Activated B cell treated with CpG ODN at 0.5 μM for 24 hours (primary cell): ENCODE data around the gene C17orf75. TPM values are rescaled to one million over a fixed set of nuclear protein-coding genes. Genes with fewer than 3 reads are reported as not detected.

Experiments
- ATAC-seq: fragments of 200-7000 bp; cut with Tn5 transposase; one replicate; pipeline ENCODE4 v1.10.0; 2021; ENCODE audit warnings: low read depth, mild to moderate bottlenecking, moderate library complexity
- CTCF ChIA-PET: fragments of 350-600 bp; sonication (Branson Sonifier 250); formaldehyde crosslinking; loops from one replicate; lab custom pipeline; 2021; ENCODE audit warnings: antibody characterized with exemption; lab: Charles Lee
- POLR2A ChIA-PET: fragments of 350-600 bp; sonication (Branson Sonifier 250); formaldehyde crosslinking; loops from one replicate; lab custom pipeline; 2021; ENCODE audit warnings: antibody characterized with exemption; lab: Charles Lee
- DNase-seq: peaks from one replicate; pipeline ENCODE4 v3.0.0; 2022
- H3K27ac Mint-ChIP-seq: one replicate; pipeline ENCODE4 v1.8.0; 2020; ENCODE audit warnings: mixed read lengths
- H3K27me3 Mint-ChIP-seq: one replicate; pipeline ENCODE4 v1.8.0; 2021; ENCODE audit warnings: mixed read lengths
- H3K36me3 Mint-ChIP-seq: one replicate; pipeline ENCODE4 v1.8.0; 2021; ENCODE audit warnings: low read depth, mixed read lengths
- H3K4me1 Mint-ChIP-seq: one replicate; pipeline ENCODE4 v1.8.0; 2021; ENCODE audit warnings: mixed read lengths
- H3K4me3 Mint-ChIP-seq: one replicate; pipeline ENCODE4 v1.8.0; 2020; ENCODE audit warnings: mild to moderate bottlenecking, mixed read lengths
- H3K9me3 Mint-ChIP-seq: one replicate; pipeline ENCODE4 v1.8.0; 2020; ENCODE audit warnings: mixed read lengths
- intact Hi-C: fragments of 100-400 bp; cut with micrococcal nuclease; formaldehyde crosslinking; loops from one replicate; pipeline ENCODE4 v1.15.1; 2024
- total RNA-seq: library from RNA; stranded (reverse); gene quantifications from 2 replicates; pipeline ENCODE4 v1.2.3, GENCODE V29; 2022
- TF ChIP-seq, protein P1 (sequence below): fragments of 200-600 bp; IDR thresholded peaks from one replicate; pipeline ENCODE4 v1.8.0; 2022; ENCODE audit warnings: antibody characterized with exemption, mild to moderate bottlenecking

C17orf75 gene
- total RNA-seq, 1 donor from 2014 or later = 23.0 TPM

- TF ChIP-seq, protein P1, sequence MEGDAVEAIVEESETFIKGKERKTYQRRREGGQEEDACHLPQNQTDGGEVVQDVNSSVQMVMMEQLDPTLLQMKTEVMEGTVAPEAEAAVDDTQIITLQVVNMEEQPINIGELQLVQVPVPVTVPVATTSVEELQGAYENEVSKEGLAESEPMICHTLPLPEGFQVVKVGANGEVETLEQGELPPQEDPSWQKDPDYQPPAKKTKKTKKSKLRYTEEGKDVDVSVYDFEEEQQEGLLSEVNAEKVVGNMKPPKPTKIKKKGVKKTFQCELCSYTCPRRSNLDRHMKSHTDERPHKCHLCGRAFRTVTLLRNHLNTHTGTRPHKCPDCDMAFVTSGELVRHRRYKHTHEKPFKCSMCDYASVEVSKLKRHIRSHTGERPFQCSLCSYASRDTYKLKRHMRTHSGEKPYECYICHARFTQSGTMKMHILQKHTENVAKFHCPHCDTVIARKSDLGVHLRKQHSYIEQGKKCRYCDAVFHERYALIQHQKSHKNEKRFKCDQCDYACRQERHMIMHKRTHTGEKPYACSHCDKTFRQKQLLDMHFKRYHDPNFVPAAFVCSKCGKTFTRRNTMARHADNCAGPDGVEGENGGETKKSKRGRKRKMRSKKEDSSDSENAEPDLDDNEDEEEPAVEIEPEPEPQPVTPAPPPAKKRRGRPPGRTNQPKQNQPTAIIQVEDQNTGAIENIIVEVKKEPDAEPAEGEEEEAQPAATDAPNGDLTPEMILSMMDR = no peak
- H3K9me3 Mint-ChIP-seq = no peaks in the 10 kb centered on the region
- H3K4me3 Mint-ChIP-seq = no peak overlapping the region
- H3K27ac Mint-ChIP-seq = no peak overlapping the region
- H3K4me1 Mint-ChIP-seq = no peaks in the 10 kb centered on the region
- ChIA-PET POLR2A (no interaction called here), CTCF (no interaction called here)
- H3K36me3 Mint-ChIP-seq = no peaks in the 10 kb centered on the region
- ATAC-seq (no peak), DNase-seq (no peak)
- H3K27me3 Mint-ChIP-seq = no peaks in the 10 kb centered on the region
- intact Hi-C loops = no loop called here
These were observed 39.9 kb downstream of the C17orf75 start for GRCh38 chr17:32302037-32302436.

- DNase-seq (no peak), ATAC-seq (no peak)
- Mint-ChIP-seq H3K36me3 (no peaks in the 10 kb centered on the region), H3K4me3 (no peak overlapping the region), H3K4me1 (no peaks in the 10 kb centered on the region), H3K27ac (no peak overlapping the region), H3K27me3 (no peaks in the 10 kb centered on the region), H3K9me3 (no peaks in the 10 kb centered on the region)
- TF ChIP-seq, protein P1 = no peak
- ChIA-PET CTCF (no interaction called here), POLR2A (no interaction called here)
- intact Hi-C loops = no loop called here
These were observed 42.3 kb downstream of the C17orf75 start for GRCh38 chr17:32299580-32300164.

DNA sequence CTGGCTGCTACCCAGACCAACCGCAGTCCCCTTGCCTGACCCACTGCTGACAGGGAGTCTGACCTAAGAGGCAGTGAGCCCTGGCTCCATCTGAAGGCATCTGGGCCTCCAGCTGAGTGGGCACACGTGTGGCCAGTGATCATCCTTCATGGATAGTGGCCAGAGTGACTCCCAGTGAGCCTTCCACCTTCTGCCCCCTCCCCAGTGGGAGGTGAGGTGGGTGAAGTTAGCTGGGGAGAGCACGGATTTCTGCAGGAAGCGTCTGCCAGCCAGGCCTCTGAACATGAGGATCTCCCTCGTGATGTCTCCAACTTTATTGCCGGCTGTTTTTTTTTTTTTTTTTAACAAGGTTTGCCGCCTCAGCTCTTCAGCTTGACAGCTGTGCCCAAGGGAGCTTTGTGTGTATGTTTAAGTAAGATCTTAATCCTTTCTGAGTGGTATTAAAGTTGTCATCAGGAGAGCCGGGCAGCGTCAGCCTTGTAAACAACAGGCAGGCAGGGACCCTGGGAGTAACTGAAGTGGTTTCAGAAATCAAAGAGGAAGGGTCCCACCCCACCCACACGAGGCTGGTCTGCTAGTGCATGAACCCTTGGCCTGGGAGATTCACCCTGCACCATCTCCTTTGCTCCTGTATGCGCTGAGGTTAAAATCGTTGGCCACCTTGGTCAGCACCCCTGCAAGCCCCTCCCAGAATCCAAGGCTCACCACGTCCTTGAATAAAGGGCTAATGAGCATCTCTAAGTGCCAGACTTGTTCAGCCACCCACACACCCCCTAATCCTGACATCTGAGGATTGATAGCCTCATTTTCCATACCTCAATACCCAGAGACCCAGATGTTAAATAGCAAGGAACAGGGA lies 43.0 kb downstream of the C17orf75 start:
- Mint-ChIP-seq H3K4me3 (no peak overlapping the region), H3K9me3 (no peaks in the 10 kb centered on the region), H3K27me3 (no peaks in the 10 kb centered on the region), H3K4me1 (no peaks in the 10 kb centered on the region), H3K36me3 (no peaks in the 10 kb centered on the region), H3K27ac (no peak overlapping the region)
- CTCF ChIA-PET = no interaction called here
- no peak for ATAC-seq
- TF ChIP-seq, protein P1 = no peak
- DNase-seq = no peak
- POLR2A ChIA-PET = no interaction called here
- intact Hi-C loops = no loop called here

DNA sequence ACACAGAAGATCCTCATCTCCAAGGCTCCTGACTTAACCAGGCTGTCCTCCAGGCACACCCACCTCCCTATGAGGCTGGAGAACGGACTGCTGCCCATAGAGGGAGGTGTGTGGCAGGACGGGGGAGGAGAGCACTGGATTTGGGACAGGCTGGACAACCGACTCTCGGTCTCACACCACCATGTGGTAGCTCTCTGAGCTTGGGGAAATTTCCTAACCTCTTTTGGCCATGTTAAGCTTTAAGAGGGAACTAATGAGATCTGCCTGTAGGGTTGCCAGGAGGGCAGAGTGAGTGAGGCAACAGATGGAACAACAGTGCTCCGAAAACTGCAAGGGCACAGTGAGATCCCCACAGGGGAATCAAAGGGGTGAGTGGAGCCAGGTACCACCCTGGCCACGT lies 43.7 kb downstream of the C17orf75 start:
- ChIA-PET POLR2A (interaction anchor here (0.7 kb wide), 1 partner anchor 173 kb away, joined by 3 read pairs; no protein-coding TSS in a partner anchor), CTCF (no interaction called here)
- DNase-seq = no peak
- intact Hi-C loops = no loop called here
- no peaks in the 10 kb centered on the region for H3K36me3 Mint-ChIP-seq
- H3K4me3 Mint-ChIP-seq = no peak overlapping the region
- no peaks in the 10 kb centered on the region for H3K9me3 Mint-ChIP-seq
- no peaks in the 10 kb centered on the region for H3K27me3 Mint-ChIP-seq
- TF ChIP-seq, protein P1 = no peak
- no peaks in the 10 kb centered on the region for H3K4me1 Mint-ChIP-seq
- no peak for ATAC-seq
- no peak overlapping the region for H3K27ac Mint-ChIP-seq

DNA sequence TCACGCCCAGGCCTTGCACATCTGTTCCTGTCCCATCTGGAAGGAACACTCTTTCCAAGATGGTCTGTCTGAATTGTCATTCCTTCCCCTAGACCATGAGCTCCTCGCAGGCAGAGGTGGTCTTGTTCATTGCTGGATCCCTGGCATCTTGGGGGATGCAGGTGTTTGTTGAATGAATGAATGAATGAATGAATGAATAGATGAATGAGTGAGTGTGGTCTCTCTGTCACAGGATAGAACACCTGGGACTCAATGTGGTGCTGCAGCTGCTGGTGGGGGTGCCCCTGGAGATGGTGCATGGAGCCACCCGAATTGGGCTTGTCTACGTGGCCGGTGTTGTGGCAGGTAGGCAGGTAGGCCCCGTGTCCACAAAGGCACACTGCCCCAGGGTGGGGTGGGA lies 44.1 kb downstream of the C17orf75 start:
- Mint-ChIP-seq H3K27me3 (no peaks in the 10 kb centered on the region), H3K27ac (no peak overlapping the region), H3K9me3 (no peaks in the 10 kb centered on the region), H3K36me3 (no peaks in the 10 kb centered on the region), H3K4me1 (peaks cover 3% of the 10 kb centered on the region), H3K4me3 (no peak overlapping the region)
- intact Hi-C loops = no loop called here
- POLR2A ChIA-PET = interaction anchor here (0.7 kb wide), 1 partner anchor 173 kb away, joined by 3 read pairs; no protein-coding TSS in a partner anchor
- TF ChIP-seq, protein P1 = no peak
- no peak for DNase-seq
- ATAC-seq = no peak
- CTCF ChIA-PET = no interaction called here
